Prostate gland (tissue), 2 donors: Measurements from ENCODE around the gene OAS2. TPM values are rescaled to one million over a fixed set of nuclear protein-coding genes. Genes with fewer than 3 reads are reported as not detected.

ENCODE experiments used
- DNase-seq: peaks from one replicate; pipeline ENCODE4 v3.0.0-alpha.2; 2019; ENCODE audit warnings: low spot score
- H3K27ac ChIP-seq, 2 donors: fragments of 200-600 bp; sonication (generic); 2 replicates each; pipeline ENCODE4 v1.5.1; 2017 to 2019
- H3K27me3 ChIP-seq: fragments of 200-600 bp; sonication (generic); replicated peaks from 2 replicates; pipeline ENCODE4 v1.5.1; 2019; ENCODE audit not compliant: insufficient read depth
- H3K36me3 ChIP-seq, 2 donors: fragments of 200-600 bp; sonication (generic); 1 replicate in 1 of 2; 2 replicates in 1 of 2; pipeline versions ENCODE4 v1.5.1 to v1.8.1; 2017 to 2019
- H3K4me1 ChIP-seq: fragments of 200-600 bp; sonication (generic); replicated peaks from 2 replicates; pipeline ENCODE4 v1.5.1; 2019
- H3K4me3 ChIP-seq, 2 donors: fragments of 200-600 bp; sonication (generic); 2 replicates each; pipeline ENCODE4 v1.5.1; 2017 to 2019
- H3K9me3 ChIP-seq: fragments of 200-600 bp; sonication (generic); 2 replicates; pipeline ENCODE4 v1.5.1; 2017
- CTCF ChIP-seq, 4 experiments: fragments of 200-600 bp in 2 of 4; fragments of 450-650 bp in 2 of 4; sonication (generic) in 2 of 4; IDR thresholded peaks; 1 replicate in 3 of 4; 2 replicates in 1 of 4; pipeline ENCODE4 v1.5.1; 2016 to 2019; ENCODE audit warnings: antibody characterized with exemption in 4 of 4, mild to moderate bottlenecking in 2 of 4, moderate library complexity in 2 of 4
- POLR2A ChIP-seq: fragments of 450-650 bp; IDR thresholded peaks from one replicate; pipeline ENCODE4 v1.6.1; 2016; ENCODE audit warnings: antibody characterized with exemption, mild to moderate bottlenecking
- POLR2AphosphoS5 ChIP-seq: sonication (generic); formaldehyde crosslinking; IDR thresholded peaks from one replicate; pipeline ENCODE4 v1.6.1; 2017; ENCODE audit warnings: antibody characterized with exemption
- WGBS: methylation state at CpG from one replicate; pipeline ENCODE4 v1.1.5; 2018; 5-methylcytosine and 5-hydroxymethylcytosine counted together
- intact Hi-C: fragments of 100-400 bp; cut with DNase I; formaldehyde crosslinking; loops from one replicate; pipeline ENCODE4 v1.14.2; 2022
- total RNA-seq, 2 donors: library from RNA; depleted of rRNA; stranded (reverse); fragments of >200 nt; gene quantifications; one replicate each; pipeline ENCODE4 v1.1.0, GENCODE V29; 2016

OAS2 gene
- total RNA-seq, 2 donors from 2014 or later = 9.7 to 12.4 TPM

- intact Hi-C loops = no loop called here
- H3K9me3 ChIP-seq = no peaks in the 10 kb centered on the region
- no peaks in the 10 kb centered on the region for H3K27me3 ChIP-seq
- no peak overlapping the region for H3K27ac ChIP-seq
- TF ChIP-seq POLR2A (no peak), POLR2AphosphoS5 (no peak), CTCF (IDR thresholded peaks at IDR 0.05) (no peak)
- 97% methylated on average over 4 of the region's 4 CpGs for WGBS
- H3K36me3 ChIP-seq = no peaks in the 10 kb centered on the region
- no peak overlapping the region for H3K4me3 ChIP-seq
- DNase-seq = no peak
- no peaks in the 10 kb centered on the region for H3K4me1 ChIP-seq
Measured at GRCh38 chr12:112961536-112961935, 16.8 kb upstream of the OAS2 start.

- Histone ChIP-seq H3K36me3 (no peaks in the 10 kb centered on the region), H3K4me3 (no peak overlapping the region), H3K27ac (no peak overlapping the region), H3K27me3 (no peaks in the 10 kb centered on the region), H3K9me3 (no peaks in the 10 kb centered on the region), H3K4me1 (no peaks in the 10 kb centered on the region)
- TF ChIP-seq POLR2A = no peak
- no peak for TF ChIP-seq CTCF (IDR thresholded peaks at IDR 0.05)
- no peak for TF ChIP-seq POLR2AphosphoS5
- intact Hi-C loops = no loop called here
- 95% methylated on average over 7 of the region's 7 CpGs for WGBS
- DNase-seq = no peak
Measured at GRCh38 chr12:112962561-112962960, 15.8 kb upstream of the OAS2 start.

- H3K36me3 ChIP-seq = no peaks in the 10 kb centered on the region
- WGBS = 92% methylated on average over 14 of the region's 14 CpGs
Measured at GRCh38 chr12:112963227-112963861, 15.0 kb upstream of the OAS2 start.

GRCh38 chr12:112964067-112964670, 14.2 kb upstream of the OAS2 start:
- Histone ChIP-seq H3K4me3 (no peak overlapping the region), H3K4me1 (no peaks in the 10 kb centered on the region), H3K9me3 (no peaks in the 10 kb centered on the region), H3K27me3 (no peaks in the 10 kb centered on the region), H3K36me3 (no peaks in the 10 kb centered on the region), H3K27ac (no peak overlapping the region)
- WGBS = 95% methylated on average over 6 of the region's 6 CpGs
- no peak for DNase-seq
- intact Hi-C loops = no loop called here
- TF ChIP-seq POLR2AphosphoS5 = no peak
- no peak for TF ChIP-seq POLR2A
- no peak for TF ChIP-seq CTCF (IDR thresholded peaks at IDR 0.05)

More at GRCh38 chr12:112963227-112963861, 15.0 kb upstream of the OAS2 start:
- no peak for TF ChIP-seq POLR2A
- no peaks in the 10 kb centered on the region for H3K4me1 ChIP-seq
- no peak overlapping the region for H3K4me3 ChIP-seq
- H3K27me3 ChIP-seq = no peaks in the 10 kb centered on the region
- H3K9me3 ChIP-seq = no peaks in the 10 kb centered on the region
- intact Hi-C loops = no loop called here
- H3K27ac ChIP-seq = no peak overlapping the region
- DNase-seq = no peak

- WGBS = 95% methylated on average over 4 of the region's 4 CpGs
- Histone ChIP-seq H3K27ac (no peak overlapping the region), H3K4me3 (no peak overlapping the region), H3K36me3 (no peaks in the 10 kb centered on the region), H3K9me3 (no peaks in the 10 kb centered on the region), H3K27me3 (no peaks in the 10 kb centered on the region), H3K4me1 (no peaks in the 10 kb centered on the region)
- DNase-seq = no peak
- intact Hi-C loops = no loop called here
- no peak for TF ChIP-seq POLR2A
- TF ChIP-seq CTCF (IDR thresholded peaks at IDR 0.05) = no peak
- no peak for TF ChIP-seq POLR2AphosphoS5
Measured at GRCh38 chr12:112964915-112965314, 13.4 kb upstream of the OAS2 start.
